Stimulated activated CD4-positive, alpha-beta T cell treated with anti-CD3 and anti-CD28 coated beads, TNF-alpha, amount 100 ng/mL, for 48 hours (primary cell): ENCODE measurements around the gene OR2H2.

Source experiments
- DNase-seq, 3 donors: peaks; one replicate each; pipeline ENCODE4 v3.0.0-alpha.2; 2020; ENCODE audit warnings: low read depth in 3 of 3

The OR2H2 gene

DNA sequence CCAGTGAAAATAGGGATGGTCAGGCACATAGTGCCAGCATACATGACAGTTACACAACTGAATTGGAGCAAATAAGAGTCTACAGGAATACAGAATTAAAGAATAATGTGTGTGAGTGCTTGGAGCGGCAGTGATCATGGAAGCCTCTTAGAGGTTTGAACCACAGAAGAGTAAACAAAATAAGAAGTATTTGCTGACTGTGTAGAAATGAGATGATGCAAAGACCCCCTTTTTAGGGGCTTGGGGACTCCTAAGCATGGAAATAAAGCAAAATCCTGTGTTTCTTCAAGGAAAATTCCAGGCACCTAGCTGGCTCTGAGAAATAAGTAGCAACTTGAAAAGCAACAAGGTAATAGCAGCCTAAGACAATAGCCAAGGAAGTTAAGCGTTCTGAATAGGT is 6.8 kb downstream of the OR2H2 start:
- DNase-seq = no peak

DNA sequence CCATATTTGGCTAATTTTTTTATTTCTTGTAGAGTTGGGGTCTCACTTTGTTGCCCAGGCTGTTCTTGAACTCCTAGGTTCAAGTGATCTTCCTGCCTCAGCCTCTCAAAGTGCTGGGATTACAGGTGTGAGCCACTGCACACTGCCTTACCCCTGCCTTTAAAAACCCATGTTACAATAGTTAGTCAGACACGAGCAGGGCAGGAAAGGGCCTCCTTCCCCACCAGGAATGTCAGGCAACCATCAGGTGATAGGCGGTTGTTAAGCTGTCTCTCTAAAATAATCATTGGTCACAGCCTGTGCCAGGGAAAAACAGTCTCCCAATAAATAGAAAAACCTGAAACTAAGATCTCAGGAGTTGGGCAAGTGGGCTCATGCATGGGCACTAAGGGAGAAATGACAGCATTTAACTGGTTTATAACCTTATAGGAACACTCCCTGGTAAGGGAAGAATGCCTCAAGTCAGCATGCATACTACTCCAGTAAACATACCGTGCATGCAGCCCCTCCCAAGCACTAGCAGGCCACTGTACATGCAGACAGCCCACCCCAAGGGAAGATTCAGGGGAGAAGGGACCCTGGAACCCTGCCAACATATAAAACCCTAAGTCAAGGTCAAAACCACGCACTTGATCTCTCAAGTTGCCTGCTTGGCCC is 8.4 kb downstream of the OR2H2 start:
- no peak for DNase-seq

DNA sequence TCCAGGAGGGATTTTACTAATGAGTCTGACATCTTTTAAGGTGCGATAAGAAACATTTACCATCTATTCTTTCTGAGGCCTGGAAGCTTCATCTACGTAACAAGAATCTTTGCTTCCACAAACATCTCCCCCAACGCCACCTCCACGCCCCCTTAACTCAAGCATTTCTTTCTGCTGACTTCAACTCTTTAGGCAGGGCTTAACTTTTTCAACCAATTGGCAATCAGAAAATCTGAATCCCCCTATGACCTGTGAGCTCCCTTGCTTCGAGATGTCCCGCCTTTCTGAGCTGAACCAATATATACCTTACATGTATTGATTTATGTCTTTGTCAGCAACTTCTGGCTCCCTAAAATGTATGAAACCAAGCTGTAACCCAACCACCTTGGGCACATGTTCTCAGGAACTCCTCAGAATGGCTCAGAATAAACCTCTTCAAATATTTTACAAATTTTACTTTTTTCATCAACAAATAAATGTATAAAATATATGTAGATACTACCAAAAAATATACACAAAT is 11.5 kb downstream of the OR2H2 start:
- DNase-seq = no peak

DNA sequence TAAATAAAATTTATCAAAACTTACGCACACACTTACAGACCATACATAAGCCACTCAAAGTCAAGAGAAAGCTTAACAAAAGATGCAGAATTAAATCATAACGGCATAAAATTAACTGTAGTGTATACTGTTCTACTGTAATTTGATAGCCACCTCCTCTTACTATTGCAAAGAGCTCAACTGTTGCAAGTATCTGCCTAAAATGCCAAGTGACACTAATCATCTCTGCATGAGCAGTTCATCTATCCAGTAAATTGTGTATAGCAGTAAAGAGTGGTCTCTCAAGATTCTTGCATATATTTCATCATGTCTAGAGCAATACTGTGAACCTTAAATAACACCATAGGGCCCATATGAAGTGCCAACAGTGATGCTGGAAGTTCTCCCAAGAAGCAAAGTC is 12.3 kb downstream of the OR2H2 start:
- DNase-seq = no peak

DNA sequence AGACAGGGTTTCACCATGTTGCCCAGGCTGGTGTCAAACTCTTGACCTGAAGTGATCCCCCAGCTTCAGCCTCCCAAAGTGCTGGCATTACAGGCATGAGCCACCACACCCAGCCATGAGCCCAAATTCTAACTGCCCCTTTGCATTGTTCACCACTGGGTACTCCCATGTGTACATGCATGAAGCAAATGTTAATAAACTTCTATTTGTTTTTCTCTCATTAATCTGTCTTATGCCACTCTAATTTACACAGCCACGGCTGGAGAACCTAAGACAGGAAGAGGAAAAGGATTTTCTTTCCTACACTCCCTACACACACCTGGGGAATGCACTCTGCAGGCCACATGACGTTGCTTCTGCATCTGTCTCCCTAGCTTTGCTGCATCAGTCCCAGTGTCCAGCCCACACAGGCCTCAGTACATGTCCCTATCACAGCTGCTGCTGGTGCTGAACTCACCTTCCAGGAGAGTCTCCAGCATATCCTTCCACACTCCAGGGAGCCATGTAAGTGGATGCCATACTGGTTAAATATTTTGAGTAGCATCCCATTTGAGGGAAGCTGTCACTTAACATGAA is 13.3 kb downstream of the OR2H2 start:
- DNase-seq = no peak

DNA sequence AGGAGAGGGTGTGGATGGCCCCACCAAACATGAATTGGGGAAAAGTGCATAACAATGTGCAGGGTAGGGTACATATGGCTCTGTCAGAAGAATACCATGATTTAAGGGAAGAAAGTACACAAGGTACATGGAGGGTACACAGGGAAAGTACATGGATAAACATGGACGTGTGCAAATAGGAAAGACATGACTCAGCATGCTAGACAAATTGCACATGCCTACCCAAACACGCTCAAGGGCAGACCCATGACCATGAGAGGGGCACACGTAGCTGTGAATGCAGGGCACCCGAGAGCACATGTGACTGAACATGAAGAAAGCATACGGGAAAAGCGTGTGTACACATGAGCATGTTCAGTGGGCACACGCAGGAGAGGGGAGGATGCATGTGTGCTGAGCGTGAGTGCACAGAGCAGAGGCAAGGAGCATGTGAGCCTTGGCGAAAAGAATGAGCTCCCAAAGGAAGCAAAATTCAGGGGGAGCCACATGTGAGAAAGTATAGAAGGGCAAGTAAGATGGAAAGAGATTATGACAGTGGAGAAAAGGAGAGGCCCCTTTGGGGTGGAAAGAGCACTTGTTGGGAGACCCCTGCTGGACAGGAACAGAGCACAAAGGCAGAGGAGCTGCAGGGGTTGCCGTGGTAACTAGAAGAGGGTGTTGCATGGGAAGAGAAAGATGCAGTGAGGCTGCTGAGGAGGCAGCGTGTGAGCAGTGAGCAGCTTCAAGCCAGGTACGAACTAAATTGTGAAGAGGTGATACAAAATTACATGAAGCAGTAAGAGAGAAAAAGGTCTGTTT is 17.8 kb downstream of the OR2H2 start:
- DNase-seq = no peak

DNA sequence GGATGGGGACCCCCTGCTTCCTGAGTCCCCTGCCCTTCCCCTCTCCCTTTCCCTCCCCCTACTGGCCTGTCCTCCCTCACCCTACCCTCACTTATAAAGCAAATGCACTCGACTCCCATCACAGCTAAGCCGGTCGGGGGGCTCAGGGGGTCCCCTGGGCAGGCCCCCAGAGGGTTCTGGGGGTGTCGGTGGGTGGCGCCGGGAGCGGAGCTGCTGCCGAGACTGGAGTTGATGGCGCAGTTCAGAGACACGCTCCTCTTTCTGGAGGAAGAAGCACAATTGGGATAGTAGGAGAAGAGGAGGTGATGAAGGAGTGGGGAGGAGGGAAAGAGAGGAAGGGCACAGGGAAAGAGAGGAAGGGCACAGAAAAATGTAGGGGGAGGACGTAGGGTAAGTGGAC is 18.5 kb downstream of the OR2H2 start:
- DNase-seq = no peak

DNA sequence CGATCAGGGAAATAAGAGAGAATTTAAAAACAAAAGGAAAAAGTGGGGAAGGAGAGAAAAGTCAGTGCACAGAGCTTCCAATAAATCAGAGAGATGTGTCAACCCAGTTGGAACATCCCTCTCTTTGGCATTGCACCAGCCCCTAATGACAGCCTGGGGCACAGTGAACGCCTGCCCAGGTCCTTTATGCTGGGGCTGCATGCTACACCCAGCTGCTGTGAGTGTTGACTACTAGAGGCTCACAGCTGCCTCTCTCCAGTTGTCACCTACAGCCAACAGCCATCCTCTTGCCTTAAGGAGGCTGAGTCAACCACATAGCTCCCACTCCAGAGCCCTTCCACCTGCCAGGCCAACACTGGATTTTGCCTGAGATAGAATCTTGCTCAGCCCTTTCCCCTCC is 19.0 kb downstream of the OR2H2 start:
- DNase-seq = no peak

DNA sequence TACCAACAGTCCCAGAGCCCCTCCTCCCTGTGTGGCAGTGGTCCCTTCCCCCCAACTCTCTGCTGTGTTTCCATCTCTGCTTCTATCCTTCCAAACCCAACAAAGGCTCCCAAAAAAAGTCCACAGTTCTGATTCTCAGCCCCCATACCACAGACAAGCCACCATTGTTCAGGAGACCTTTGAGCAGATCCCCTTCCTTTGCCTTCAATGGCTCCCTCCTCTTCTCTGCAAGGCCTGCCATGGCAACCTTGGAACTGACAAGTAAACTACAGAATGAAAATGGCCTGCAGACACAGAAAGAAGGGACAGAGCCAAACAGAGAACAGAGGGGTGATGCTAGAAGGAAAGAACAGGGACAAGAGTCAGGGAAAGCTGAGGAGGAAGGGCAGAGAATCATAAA is 23.2 kb downstream of the OR2H2 start:
- DNase-seq = no peak

DNA sequence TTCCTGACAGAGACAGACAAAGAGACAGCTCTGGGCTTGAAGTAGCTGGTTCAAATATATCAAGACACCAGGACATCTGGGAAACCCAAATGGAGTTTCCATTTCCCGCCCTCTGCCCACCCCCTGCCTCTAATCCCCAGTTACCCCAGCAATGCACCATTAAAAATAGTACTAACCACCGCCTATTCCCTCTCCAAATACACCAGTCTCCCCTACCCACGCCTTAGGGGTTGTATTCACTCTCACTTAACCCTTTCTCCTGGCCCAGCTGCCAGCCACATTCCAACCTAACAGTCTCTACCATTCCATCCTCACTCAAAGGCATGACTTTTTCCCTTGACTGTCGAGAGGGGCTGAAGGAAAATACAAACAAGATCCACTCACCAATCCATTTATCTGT is 25.6 kb downstream of the OR2H2 start:
- DNase-seq = no peak

DNA sequence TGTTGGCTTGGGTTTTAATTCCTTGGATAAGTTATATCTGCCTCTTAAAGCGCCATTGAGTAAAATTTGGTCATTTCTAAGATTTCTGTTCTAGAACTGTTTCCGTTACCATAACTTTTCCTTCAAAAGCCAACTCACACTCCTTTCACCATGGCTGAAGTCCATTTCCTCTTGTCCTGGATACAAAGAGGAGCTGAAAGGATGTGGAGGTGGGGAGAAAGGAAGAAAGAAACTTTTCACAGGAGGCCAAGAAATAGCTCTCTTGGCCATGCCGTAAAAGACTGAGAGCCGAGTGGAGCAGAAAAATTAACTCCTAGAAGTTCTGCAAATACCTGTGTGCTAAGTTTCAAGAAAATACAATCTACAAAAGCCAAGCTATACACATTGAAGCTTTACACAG is 26.5 kb downstream of the OR2H2 start:
- no peak for DNase-seq

DNA sequence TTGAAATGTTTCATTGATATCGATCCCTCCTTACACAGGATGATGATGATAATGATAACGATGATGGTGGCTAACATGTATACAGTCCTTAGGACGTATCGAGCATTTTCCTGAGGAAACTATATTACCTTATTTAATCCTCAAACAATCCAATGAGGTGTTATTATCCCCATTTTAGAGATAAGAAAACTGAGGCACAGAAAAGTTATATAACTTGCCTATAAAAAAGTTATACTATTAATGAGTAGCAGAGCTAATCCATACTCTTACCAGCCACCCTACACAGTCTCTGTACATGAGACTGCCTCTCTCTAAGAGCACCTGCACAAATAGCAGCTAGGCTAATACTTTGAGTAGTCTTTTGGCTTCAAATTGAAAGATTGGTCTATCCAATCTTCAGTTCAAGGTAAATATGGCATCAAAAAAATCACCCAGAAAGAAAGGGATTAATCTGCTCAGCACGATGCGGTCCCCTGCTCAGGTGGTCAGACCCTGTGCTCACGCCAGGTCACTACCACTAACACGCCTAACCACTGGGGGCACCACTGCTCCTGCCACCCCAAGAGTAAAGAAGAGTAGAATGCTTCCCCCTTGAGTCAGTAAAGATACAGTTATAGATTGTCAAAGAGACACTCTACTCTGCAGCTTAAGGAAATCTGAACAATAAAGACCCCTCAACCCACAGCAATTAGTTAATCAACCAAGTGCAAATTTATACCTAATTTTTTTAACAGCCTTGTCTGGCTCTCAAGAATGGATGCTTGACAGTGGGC is 33.0 kb downstream of the OR2H2 start:
- no peak for DNase-seq

DNA sequence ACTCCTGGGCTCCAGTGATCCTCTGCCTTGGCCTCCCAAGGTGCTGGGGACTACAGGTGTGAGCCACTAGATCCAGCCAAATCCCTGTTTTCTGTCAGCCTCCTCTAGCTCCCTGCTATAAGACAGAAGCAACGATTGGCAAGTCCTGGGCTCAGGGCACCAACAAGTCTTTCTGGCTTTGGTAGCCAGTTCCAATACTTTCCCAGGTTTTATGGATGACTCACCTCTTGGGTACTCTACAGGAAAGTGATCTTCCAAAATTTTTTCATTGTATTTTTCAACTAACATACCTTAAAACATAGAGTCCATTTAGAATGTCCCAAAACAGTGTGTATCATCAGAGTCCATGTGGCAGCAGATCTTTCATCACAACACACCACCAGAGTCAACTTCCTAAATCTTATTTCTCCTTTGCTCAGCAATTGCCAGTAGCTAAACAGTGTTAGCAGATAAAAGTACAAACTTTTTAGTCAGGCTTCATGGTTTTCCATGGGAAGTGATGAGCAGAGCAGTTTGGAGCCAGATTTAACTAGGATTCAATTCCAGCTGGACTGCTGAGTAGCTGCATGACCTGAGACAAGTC is 34.7 kb downstream of the OR2H2 start:
- no peak for DNase-seq

DNA sequence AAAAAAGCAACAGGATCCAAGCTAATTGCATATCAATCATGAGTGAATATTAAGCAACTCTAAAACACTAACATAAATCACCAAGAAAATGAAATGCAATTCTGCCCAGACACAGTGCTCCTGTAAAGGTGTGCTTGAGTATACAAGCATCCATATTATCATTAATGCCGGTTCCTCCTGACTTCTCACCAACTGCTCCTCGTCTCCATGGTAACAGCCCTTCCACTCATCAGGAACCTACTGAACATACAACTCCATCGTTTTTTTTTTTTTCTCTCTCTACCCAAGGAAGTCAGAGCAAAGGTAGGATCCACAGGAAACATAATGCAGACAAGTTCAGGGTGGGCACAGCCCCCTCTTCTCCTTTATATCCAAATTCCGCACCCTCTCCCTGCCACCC is 35.7 kb downstream of the OR2H2 start:
- no peak for DNase-seq

DNA sequence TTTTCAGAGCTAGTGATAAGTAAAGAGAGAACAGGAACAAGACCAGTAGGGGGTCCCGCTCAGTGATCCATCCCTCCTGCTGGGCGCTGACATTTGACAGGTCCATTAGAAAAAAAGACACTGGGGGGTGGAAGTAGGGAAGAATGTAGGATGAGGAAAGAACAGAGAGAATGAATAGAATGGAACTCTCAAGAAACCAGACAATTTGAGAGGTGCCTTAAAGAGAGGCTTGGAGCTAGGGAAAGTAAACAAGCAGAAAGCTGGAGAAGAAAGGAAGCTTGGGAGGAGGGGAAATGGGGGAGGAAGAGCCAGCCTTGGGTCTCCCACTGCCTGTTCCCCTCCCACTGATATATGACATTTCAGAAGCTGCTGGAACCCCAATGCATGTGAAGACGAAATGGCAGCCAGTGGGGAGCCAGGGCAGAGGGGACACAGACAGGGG is 39.6 kb downstream of the OR2H2 start:
- no peak for DNase-seq

DNA sequence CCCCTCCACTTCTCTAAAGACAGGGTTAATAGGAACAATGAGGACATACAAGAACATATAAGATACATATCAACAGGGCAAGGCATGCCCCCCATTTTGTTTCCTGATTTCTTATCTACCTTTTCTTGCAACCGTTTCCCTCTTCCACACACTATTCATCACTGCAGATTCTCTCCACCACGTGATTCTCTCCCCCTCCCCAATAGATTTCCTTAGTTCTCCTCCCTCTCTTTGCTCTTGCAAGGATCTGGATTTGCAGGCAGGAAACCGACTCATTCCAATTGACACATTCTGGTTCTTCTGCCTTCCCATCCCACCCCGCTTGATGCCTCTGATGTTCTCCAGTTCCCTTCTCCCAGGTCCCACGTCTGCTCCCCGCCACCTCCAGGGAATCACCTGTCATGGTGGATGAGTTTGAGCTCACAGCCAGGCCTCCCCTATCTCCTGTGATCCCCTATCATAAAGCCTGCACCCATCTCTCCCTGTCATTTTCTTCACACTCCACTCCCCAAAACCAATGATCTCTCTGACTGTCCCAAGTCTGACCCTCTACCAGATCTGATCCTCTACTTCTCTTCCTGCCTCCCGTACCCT is 40.5 kb downstream of the OR2H2 start:
- DNase-seq = no peak

DNA sequence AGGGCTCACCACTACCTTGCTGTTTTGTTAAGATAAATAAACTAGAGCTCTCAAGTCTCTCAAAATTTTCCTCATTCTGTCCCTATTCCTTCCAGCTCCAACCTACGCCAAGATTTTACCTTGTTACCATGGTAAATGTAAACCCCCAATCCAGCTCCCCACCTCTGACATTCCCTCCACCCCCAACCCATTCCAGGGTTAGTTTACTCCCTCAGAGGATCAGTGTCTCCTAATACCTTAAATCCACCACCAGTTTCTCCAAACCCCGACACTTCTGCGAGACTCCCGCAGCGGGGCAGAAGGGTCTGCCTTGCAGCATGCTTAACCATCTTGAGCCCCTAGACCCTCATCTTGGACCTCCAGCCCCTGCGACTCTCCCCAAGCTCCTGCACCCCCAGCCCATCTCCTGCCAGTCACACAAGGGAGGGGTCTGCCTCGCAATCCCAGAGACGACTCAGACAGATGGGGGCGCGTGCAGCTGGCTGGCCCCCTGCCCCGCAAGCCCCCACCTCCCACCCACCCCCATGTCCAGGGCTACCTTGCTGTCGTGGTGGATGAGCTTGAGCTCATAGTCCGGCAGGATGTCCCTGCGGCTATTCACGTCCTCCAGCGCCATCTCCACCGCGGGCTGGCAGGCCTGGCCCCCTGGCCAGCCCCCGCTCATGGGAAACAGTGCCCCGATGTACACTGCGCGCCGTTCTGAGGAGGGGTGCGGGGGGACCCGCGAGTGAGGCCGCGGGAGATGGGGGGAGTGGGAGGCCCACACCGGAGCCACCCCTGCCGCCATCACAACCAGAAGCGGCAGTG is 42.2 kb downstream of the OR2H2 start:
- DNase-seq = no peak

DNA sequence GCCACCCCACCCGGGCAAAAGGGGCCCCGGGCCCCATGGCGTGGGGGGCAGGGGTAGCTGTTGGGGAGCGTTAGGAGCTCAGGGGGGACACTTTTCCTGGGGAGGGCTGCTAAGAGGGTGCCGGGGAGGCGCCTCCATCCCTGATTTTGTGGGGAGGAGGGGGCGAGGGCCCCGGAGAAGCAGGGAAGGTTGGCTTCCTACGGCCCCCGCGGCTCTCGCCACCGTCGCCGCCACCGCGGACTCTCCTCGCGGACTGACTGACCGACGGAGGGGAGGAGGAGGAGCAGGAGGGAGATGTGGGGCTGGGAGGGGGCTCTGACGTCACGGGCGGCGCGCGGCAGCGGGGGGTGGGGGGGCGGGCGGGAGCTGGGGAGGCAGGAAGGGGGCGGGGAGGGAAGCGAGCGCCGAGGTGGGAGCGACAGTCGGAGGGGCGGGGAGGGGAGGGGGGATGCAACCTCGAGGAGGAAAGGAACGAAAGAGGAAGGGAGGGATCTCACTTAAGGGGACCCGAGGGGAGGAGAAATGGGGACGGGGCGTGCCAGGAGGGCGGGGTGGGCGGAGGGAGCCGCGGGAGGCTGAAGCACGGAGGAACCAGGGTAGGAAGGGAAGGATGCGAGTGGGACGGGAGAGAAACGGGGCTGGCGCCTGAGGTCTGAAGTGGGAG is 43.0 kb downstream of the OR2H2 start:
- peak in 2 of 3 donors; percentile 21 to 44 for DNase-seq

DNA sequence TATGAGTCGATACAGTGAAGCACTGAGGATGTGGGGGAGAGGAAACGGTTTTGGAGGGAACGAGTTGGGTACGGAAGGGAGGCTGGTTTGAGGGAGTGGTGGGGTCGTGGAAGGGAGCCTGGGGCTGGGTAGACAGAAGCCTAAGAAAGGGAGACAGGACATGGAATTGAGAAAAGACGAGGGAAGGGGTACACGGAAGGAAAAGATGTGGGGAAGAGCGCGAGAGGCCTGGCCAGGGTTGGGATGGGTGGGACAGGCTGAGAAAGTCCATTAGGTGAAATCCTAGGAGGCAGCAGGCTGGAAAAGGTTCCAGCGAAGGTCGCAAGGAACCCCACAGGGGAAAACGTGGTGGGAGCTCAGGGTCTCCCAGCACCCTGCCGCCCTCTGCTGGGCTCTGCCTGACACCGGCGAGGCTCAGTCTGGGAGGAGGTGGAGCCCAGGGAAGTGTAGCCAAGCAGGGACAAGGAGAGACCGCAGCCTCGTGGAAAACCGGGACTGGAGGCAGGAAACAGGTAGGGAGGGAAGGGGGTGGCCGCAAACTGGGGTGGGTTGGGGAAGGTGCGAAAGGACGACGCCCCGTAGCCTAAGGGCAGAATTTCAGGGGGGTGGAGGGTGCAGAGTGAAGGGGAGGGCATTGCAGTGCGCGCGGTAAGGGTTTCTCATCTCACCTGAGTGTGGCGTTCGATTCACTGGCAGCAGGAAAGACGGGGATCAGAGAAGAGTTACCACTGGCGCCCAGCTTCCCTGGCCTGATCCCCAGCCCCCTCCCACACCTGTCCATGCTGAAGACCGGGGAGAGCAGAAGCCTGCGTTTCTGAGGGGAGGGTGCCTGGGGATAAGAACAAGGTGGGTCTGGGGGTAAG is 43.7 kb downstream of the OR2H2 start:
- peak in 2 of 3 donors; percentile 26 to 57 for DNase-seq
